WTC11 (cell line): ENCODE results near the gene MEX3C. TPM values are rescaled to one million over a fixed set of nuclear protein-coding genes. Genes with fewer than 3 reads are reported as not detected.

Experiments
- ATAC-seq: fragments of 200-7000 bp; cut with Tn5 transposase; 2 replicates; pipeline ENCODE4 v1.10.0; 2021; ENCODE audit warnings: mild to moderate bottlenecking, moderate library complexity
- CTCF ChIA-PET: fragments of 300-600 bp; sonication (Branson Sonifier 250); formaldehyde crosslinking; loops from one replicate; lab custom pipeline; 2021; ENCODE audit warnings: antibody characterized with exemption; lab: Charles Lee
- POLR2A ChIA-PET: fragments of 350-600 bp; sonication (Branson Sonifier 250); formaldehyde crosslinking; loops from one replicate; lab custom pipeline; 2021; ENCODE audit warnings: antibody characterized with exemption; lab: Charles Lee
- DNase-seq: peaks from one replicate; pipeline ENCODE4 v3.0.0; 2021; ENCODE audit warnings: low spot score
- H3K27ac Mint-ChIP-seq: 2 replicates; pipeline ENCODE4 v1.8.0; 2021; ENCODE audit warnings: mixed read lengths
- H3K27me3 Mint-ChIP-seq: 2 replicates; pipeline ENCODE4 v1.8.0; 2021; ENCODE audit warnings: low read depth, mild to moderate bottlenecking, moderate library complexity, mixed read lengths
- H3K36me3 Mint-ChIP-seq: 2 replicates; pipeline ENCODE4 v1.8.0; 2021; ENCODE audit warnings: mixed read lengths
- H3K4me1 Mint-ChIP-seq: 2 replicates; pipeline ENCODE4 v1.8.0; 2022; ENCODE audit warnings: mixed read lengths
- H3K4me3 Mint-ChIP-seq: 2 replicates; pipeline ENCODE4 v1.8.0; 2021; ENCODE audit warnings: mild to moderate bottlenecking, moderate library complexity, mixed read lengths
- H3K9me3 Mint-ChIP-seq: 2 replicates; pipeline ENCODE4 v1.8.0; 2021; ENCODE audit warnings: mixed read lengths
- CREB1 ChIP-seq: sonication (generic); formaldehyde crosslinking; IDR thresholded peaks from 2 replicates; pipeline ENCODE4 v1.8.0; 2023; ENCODE audit warnings: mild to moderate bottlenecking, missing genetic modification reagents
- CREM ChIP-seq: sonication (generic); formaldehyde crosslinking; IDR thresholded peaks from 2 replicates; pipeline ENCODE4 v1.8.1; 2022; ENCODE audit warnings: mild to moderate bottlenecking, missing genetic modification reagents, moderate library complexity
- FOXP1 ChIP-seq: sonication (generic); formaldehyde crosslinking; IDR thresholded peaks from 2 replicates; pipeline ENCODE4 v1.8.0; 2022; ENCODE audit warnings: missing genetic modification reagents, mild to moderate bottlenecking, moderate library complexity, borderline replicate concordance
- GTF2I ChIP-seq: fragments of 250-450 bp; sonication (Bioruptor Pico); conservative IDR thresholded peaks from 2 replicates; pipeline ENCODE4 v1.4.0; 2021; ENCODE audit warnings: mild to moderate bottlenecking
- MYBL2 ChIP-seq: sonication (generic); formaldehyde crosslinking; IDR thresholded peaks from 2 replicates; pipeline ENCODE4 v1.8.1; 2023; ENCODE audit warnings: mild to moderate bottlenecking, moderate library complexity, missing genetic modification reagents
- NR3C1 ChIP-seq: sonication (generic); formaldehyde crosslinking; conservative IDR thresholded peaks from 2 replicates; pipeline ENCODE4 v1.8.1; 2023; ENCODE audit warnings: low read depth, mild to moderate bottlenecking, missing genetic modification reagents
- ZNF671 ChIP-seq: fragments of 250-450 bp; sonication (Bioruptor Pico); IDR thresholded peaks from 2 replicates; pipeline ENCODE4 v1.8.0; 2021; ENCODE audit warnings: mild to moderate bottlenecking
- total RNA-seq: library from RNA; stranded (reverse); gene quantifications from 3 replicates; pipeline ENCODE4 v1.2.3, GENCODE V29; 2021
- TF ChIP-seq, protein P1 (sequence below): sonication (generic); formaldehyde crosslinking; IDR thresholded peaks from 2 replicates; pipeline ENCODE4 v1.8.0; 2023; ENCODE audit warnings: missing genetic modification reagents
- TF ChIP-seq, protein P2 (sequence below): sonication (generic); formaldehyde crosslinking; conservative IDR thresholded peaks from 2 replicates; pipeline ENCODE4 v1.8.1; 2022; ENCODE audit warnings: mild to moderate bottlenecking, missing genetic modification reagents
- TF ChIP-seq, protein P3 (sequence below): sonication (generic); formaldehyde crosslinking; IDR thresholded peaks from 2 replicates; pipeline ENCODE4 v1.8.0; 2022; ENCODE audit warnings: mild to moderate bottlenecking, missing genetic modification reagents
- TF ChIP-seq, protein P4 (sequence below): sonication (generic); formaldehyde crosslinking; IDR thresholded peaks from 2 replicates; pipeline ENCODE4 v1.8.0; 2023; ENCODE audit warnings: mild to moderate bottlenecking, missing genetic modification reagents
- TF ChIP-seq, protein P5 (sequence below): sonication (generic); formaldehyde crosslinking; IDR thresholded peaks from 2 replicates; pipeline ENCODE4 v1.8.1; 2023; ENCODE audit warnings: mild to moderate bottlenecking, missing genetic modification reagents, moderate library complexity
- TF ChIP-seq, protein P6 (sequence below): fragments of 250-450 bp; sonication (Bioruptor Pico); IDR thresholded peaks from 2 replicates; pipeline ENCODE4 v2.1.2; 2022; ENCODE audit warnings: mild to moderate bottlenecking, moderate library complexity
- TF ChIP-seq, protein P7 (sequence below): sonication (generic); formaldehyde crosslinking; IDR thresholded peaks from 2 replicates; pipeline ENCODE4 v1.8.1; 2023; ENCODE audit warnings: mild to moderate bottlenecking, missing genetic modification reagents

MEX3C gene
- total RNA-seq, 1 experiment from 2014 or later: 79.4 TPM

DNA sequence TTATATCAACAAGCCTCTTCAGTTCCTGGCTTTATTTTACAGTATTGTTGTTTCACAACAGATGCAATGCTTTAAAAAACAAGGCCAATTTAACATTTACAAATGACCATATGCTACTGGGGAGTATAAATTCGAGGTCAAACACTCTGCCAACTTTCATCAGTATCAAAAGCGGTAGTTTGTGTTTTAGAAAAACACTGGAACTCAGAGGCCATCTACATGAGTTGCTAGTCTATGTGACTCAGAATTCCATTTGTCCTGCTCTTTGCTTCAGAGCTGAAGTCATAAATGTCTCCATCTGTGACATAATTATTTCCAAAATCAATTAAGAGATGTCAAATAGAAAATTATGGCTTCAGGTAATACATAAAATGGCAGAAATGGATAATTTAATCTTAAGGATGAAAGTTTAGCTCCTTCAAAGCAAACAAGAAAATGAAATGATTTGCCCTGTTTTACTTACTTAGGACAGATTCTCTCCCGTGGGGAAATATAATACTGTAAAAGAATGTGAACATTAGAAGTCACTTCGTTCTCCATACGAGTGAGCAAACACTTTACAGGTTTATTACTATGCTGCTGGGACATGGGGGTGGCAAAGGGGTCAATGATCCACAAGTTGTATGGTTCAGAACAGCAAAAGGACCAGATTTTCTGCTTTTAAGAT, 3.7 kb downstream of the MEX3C start (continued):
- no peak for TF ChIP-seq FOXP1 (CRISPR knock-in tag)
- TF ChIP-seq CREM (CRISPR knock-in tag): no peak
- no peak for TF ChIP-seq ZNF671 (CRISPR knock-in tag)

DNA sequence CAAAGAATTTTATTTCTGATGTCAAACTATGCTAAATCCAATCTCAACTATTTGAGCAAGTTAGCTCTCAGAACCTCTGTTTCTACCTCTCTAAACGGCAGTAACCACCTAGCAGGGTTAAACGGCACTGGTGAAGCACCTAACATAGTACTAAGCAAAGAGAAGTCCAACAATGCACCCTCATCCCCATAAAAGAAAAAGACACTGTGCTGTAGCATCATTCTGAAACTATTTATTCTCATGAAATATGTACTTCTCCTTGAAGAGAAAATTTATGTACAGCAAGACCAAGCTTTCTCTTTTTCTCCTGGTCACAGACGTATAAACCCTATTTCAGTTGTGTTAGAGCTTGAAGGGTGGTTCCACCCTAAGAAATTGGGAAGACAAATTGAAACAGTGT, 4.8 kb downstream of the MEX3C start:
- peaks cover 64% of the 10 kb centered on the region for H3K4me1 Mint-ChIP-seq
- no peaks in the 10 kb centered on the region for H3K9me3 Mint-ChIP-seq
- CTCF ChIA-PET: no interaction called here
- DNase-seq: no peak
- POLR2A ChIA-PET: no interaction called here
- TF ChIP-seq, protein P1, sequence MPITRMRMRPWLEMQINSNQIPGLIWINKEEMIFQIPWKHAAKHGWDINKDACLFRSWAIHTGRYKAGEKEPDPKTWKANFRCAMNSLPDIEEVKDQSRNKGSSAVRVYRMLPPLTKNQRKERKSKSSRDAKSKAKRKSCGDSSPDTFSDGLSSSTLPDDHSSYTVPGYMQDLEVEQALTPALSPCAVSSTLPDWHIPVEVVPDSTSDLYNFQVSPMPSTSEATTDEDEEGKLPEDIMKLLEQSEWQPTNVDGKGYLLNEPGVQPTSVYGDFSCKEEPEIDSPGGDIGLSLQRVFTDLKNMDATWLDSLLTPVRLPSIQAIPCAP (CRISPR knock-in tag): no peak
- no peak for TF ChIP-seq NR3C1
- TF ChIP-seq, protein P2, sequence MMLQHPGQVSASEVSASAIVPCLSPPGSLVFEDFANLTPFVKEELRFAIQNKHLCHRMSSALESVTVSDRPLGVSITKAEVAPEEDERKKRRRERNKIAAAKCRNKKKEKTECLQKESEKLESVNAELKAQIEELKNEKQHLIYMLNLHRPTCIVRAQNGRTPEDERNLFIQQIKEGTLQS (CRISPR knock-in tag): no peak
- no peak for TF ChIP-seq GTF2I (CRISPR knock-in tag)
- TF ChIP-seq, protein P3, sequence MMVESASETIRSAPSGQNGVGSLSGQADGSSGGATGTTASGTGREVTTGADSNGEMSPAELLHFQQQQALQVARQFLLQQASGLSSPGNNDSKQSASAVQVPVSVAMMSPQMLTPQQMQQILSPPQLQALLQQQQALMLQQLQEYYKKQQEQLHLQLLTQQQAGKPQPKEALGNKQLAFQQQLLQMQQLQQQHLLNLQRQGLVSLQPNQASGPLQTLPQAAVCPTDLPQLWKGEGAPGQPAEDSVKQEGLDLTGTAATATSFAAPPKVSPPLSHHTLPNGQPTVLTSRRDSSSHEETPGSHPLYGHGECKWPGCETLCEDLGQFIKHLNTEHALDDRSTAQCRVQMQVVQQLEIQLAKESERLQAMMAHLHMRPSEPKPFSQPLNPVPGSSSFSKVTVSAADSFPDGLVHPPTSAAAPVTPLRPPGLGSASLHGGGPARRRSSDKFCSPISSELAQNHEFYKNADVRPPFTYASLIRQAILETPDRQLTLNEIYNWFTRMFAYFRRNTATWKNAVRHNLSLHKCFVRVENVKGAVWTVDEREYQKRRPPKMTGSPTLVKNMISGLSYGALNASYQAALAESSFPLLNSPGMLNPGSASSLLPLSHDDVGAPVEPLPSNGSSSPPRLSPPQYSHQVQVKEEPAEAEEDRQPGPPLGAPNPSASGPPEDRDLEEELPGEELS (CRISPR knock-in tag): no peak
- TF ChIP-seq, protein P4, sequence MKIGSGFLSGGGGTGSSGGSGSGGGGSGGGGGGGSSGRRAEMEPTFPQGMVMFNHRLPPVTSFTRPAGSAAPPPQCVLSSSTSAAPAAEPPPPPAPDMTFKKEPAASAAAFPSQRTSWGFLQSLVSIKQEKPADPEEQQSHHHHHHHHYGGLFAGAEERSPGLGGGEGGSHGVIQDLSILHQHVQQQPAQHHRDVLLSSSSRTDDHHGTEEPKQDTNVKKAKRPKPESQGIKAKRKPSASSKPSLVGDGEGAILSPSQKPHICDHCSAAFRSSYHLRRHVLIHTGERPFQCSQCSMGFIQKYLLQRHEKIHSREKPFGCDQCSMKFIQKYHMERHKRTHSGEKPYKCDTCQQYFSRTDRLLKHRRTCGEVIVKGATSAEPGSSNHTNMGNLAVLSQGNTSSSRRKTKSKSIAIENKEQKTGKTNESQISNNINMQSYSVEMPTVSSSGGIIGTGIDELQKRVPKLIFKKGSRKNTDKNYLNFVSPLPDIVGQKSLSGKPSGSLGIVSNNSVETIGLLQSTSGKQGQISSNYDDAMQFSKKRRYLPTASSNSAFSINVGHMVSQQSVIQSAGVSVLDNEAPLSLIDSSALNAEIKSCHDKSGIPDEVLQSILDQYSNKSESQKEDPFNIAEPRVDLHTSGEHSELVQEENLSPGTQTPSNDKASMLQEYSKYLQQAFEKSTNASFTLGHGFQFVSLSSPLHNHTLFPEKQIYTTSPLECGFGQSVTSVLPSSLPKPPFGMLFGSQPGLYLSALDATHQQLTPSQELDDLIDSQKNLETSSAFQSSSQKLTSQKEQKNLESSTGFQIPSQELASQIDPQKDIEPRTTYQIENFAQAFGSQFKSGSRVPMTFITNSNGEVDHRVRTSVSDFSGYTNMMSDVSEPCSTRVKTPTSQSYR (CRISPR knock-in tag): no peak
- TF ChIP-seq, protein P5, sequence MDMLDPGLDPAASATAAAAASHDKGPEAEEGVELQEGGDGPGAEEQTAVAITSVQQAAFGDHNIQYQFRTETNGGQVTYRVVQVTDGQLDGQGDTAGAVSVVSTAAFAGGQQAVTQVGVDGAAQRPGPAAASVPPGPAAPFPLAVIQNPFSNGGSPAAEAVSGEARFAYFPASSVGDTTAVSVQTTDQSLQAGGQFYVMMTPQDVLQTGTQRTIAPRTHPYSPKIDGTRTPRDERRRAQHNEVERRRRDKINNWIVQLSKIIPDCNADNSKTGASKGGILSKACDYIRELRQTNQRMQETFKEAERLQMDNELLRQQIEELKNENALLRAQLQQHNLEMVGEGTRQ (CRISPR knock-in tag): no peak
- no peak for TF ChIP-seq ZNF671 (CRISPR knock-in tag)
- TF ChIP-seq, protein P6, sequence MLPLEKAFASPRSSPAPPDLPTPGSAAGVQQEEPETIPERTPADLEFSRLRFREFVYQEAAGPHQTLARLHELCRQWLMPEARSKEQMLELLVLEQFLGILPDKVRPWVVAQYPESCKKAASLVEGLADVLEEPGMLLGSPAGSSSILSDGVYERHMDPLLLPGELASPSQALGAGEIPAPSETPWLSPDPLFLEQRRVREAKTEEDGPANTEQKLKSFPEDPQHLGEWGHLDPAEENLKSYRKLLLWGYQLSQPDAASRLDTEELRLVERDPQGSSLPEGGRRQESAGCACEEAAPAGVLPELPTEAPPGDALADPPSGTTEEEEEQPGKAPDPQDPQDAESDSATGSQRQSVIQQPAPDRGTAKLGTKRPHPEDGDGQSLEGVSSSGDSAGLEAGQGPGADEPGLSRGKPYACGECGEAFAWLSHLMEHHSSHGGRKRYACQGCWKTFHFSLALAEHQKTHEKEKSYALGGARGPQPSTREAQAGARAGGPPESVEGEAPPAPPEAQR (CRISPR knock-in tag): no peak
- no peak for TF ChIP-seq MYBL2
- no peak for TF ChIP-seq CREB1 (CRISPR knock-in tag)
- TF ChIP-seq, protein P7, sequence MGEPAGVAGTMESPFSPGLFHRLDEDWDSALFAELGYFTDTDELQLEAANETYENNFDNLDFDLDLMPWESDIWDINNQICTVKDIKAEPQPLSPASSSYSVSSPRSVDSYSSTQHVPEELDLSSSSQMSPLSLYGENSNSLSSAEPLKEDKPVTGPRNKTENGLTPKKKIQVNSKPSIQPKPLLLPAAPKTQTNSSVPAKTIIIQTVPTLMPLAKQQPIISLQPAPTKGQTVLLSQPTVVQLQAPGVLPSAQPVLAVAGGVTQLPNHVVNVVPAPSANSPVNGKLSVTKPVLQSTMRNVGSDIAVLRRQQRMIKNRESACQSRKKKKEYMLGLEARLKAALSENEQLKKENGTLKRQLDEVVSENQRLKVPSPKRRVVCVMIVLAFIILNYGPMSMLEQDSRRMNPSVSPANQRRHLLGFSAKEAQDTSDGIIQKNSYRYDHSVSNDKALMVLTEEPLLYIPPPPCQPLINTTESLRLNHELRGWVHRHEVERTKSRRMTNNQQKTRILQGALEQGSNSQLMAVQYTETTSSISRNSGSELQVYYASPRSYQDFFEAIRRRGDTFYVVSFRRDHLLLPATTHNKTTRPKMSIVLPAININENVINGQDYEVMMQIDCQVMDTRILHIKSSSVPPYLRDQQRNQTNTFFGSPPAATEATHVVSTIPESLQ (CRISPR knock-in tag): no peak
- no peak for ATAC-seq
- no peaks in the 10 kb centered on the region for H3K27me3 Mint-ChIP-seq
- H3K27ac Mint-ChIP-seq: no peak overlapping the region
- H3K36me3 Mint-ChIP-seq: peaks cover 11% of the 10 kb centered on the region
- peak overlapping the region; percentile 56 for H3K4me3 Mint-ChIP-seq
